Endothelial cell of umbilical vein (primary cell): Measurements from ENCODE around the gene CCDC60. TPM values are rescaled to one million over a fixed set of nuclear protein-coding genes. Genes with fewer than 3 reads are reported as not detected.

ENCODE experiments used
- BruUV-seq: library from RNA; stranded (reverse); fragments of 400-500 nt; replicated peaks from 2 replicates; lab custom pipeline; 2021; lab: Mats Ljungman, UMichigan
- CTCF ChIA-PET: fragments of 300-600, 350-600 bp; sonication (Branson Sonifier 250); formaldehyde crosslinking; loops from one replicate; lab custom pipeline; 2021; ENCODE audit warnings: antibody characterized with exemption, inconsistent platforms; lab: Charles Lee
- POLR2A ChIA-PET: fragments of 300-600, 350-600 bp; sonication (Branson Sonifier 250); formaldehyde crosslinking; loops from one replicate; lab custom pipeline; 2021; ENCODE audit warnings: antibody characterized with exemption, inconsistent platforms; lab: Charles Lee
- DNase-seq: peaks from one replicate; pipeline ENCODE4 v3.0.0-alpha.2; 2011; ENCODE audit warnings: low read depth, low spot score
- FAIRE-seq: peaks from 2 replicates; lab custom pipeline; 2011; peaks lifted over from hg19 to GRCh38; lab: Jason Lieb, UNC
- H2AFZ ChIP-seq: 2 replicates; pipeline ENCODE4 v1.6.0; 2012; ENCODE audit warnings: low read depth, low read length, control low read depth, inconsistent platforms
- H3K27ac ChIP-seq: 2 replicates; pipeline ENCODE4 v1.5.1; 2011; ENCODE audit warnings: low read depth, mild to moderate bottlenecking, control low read depth, low read length, moderate library complexity; ENCODE audit not compliant: insufficient read depth
- H3K27me3 ChIP-seq, 2 experiments: 2 replicates each; pipeline versions ENCODE4 v1.6.0 to v1.6.1; 2011; ENCODE audit warnings: low read length in 2 of 2, mixed read lengths in 1 of 2; ENCODE audit not compliant: control insufficient read depth in 2 of 2, insufficient read depth in 2 of 2
- H3K36me3 ChIP-seq, 2 experiments: 2 replicates in 1 of 2; 3 replicates in 1 of 2; pipeline ENCODE4 v1.5.1; 2011; ENCODE audit warnings: low read length in 2 of 2, mild to moderate bottlenecking in 1 of 2, moderate library complexity in 1 of 2; ENCODE audit not compliant: control insufficient read depth in 2 of 2, insufficient read depth in 2 of 2; ENCODE audit errors: extremely low read depth in 1 of 2
- H3K4me1 ChIP-seq: 3 replicates; pipeline ENCODE4 v1.5.1; 2011; ENCODE audit warnings: mild to moderate bottlenecking, low read length; ENCODE audit not compliant: control insufficient read depth, insufficient read depth; ENCODE audit errors: extremely low read depth
- H3K4me2 ChIP-seq: 2 replicates; pipeline ENCODE4 v1.6.1; 2011; ENCODE audit warnings: low read length, control low read depth, mixed read lengths; ENCODE audit not compliant: insufficient read depth
- H3K4me3 ChIP-seq, 3 experiments: fragments of 200-600 bp in 1 of 3; sonication (generic), shearing (Covaris generic) in 1 of 3; replicated peaks in 1 of 3; 2 replicates each; pipeline ENCODE4 v1.5.1; 2011 to 2016; ENCODE audit warnings: control low read depth in 3 of 3, low read length in 3 of 3, mild to moderate bottlenecking in 2 of 3, inconsistent platforms in 1 of 3, low read depth in 1 of 3, moderate library complexity in 1 of 3; ENCODE audit not compliant: insufficient read depth in 1 of 3
- H3K79me2 ChIP-seq: 2 replicates; pipeline ENCODE4 v1.6.0; 2012; ENCODE audit warnings: low read length, inconsistent platforms; ENCODE audit not compliant: control insufficient read depth, insufficient read depth
- H3K9ac ChIP-seq: replicated peaks from 2 replicates; pipeline ENCODE3; 2011; ENCODE audit warnings: low read length, control low read depth; ENCODE audit not compliant: insufficient read depth; ENCODE audit errors: extremely low read depth
- H3K9me1 ChIP-seq: replicated peaks from 3 replicates; pipeline ENCODE4 v1.6.0; 2011; ENCODE audit warnings: mild to moderate bottlenecking, low read length; ENCODE audit not compliant: control insufficient read depth, insufficient read depth; ENCODE audit errors: extremely low read depth
- H3K9me3 ChIP-seq: replicated peaks from 2 replicates; pipeline ENCODE4 v1.5.1; 2012; ENCODE audit warnings: low read length, inconsistent platforms; ENCODE audit not compliant: control insufficient read depth, insufficient read depth
- H4K20me1 ChIP-seq: replicated peaks from 2 replicates; pipeline ENCODE3; 2011; ENCODE audit warnings: mild to moderate bottlenecking, low read length; ENCODE audit not compliant: control insufficient read depth, insufficient read depth; ENCODE audit errors: extremely low read depth
- EZH2 ChIP-seq: IDR thresholded peaks from 2 replicates; pipeline ENCODE4 v1.6.1; 2012; ENCODE audit warnings: borderline replicate concordance, low read depth, mild to moderate bottlenecking, moderate library complexity, low read length, inconsistent platforms; ENCODE audit not compliant: severe bottlenecking
- FOS ChIP-seq: IDR thresholded peaks from 2 replicates; pipeline ENCODE4 v1.6.1; 2011; ENCODE audit warnings: mild to moderate bottlenecking, low read length, moderate library complexity, borderline replicate concordance; ENCODE audit not compliant: insufficient read depth
- GATA2 ChIP-seq: IDR thresholded peaks from 2 replicates; pipeline ENCODE4 v1.7.0; 2011; ENCODE audit warnings: low read depth, mild to moderate bottlenecking, moderate library complexity, mixed read lengths, low read length; ENCODE audit not compliant: insufficient read length, insufficient read depth
- JUN ChIP-seq: IDR thresholded peaks from 2 replicates; pipeline ENCODE4 v1.6.1; 2011; ENCODE audit warnings: borderline replicate concordance, low read depth; ENCODE audit not compliant: insufficient read length, insufficient read depth
- MYC ChIP-seq: IDR thresholded peaks from one replicate; pipeline ENCODE4 v1.6.1; 2011; ENCODE audit warnings: mild to moderate bottlenecking, low read depth, low read length
- POLR2A ChIP-seq: IDR thresholded peaks from 2 replicates; pipeline ENCODE4 v1.6.1; 2012; ENCODE audit warnings: low read depth, mild to moderate bottlenecking, control low read depth, low read length
- POLR2AphosphoS5 ChIP-seq: IDR thresholded peaks from 2 replicates; pipeline ENCODE4 v1.6.1; 2012; ENCODE audit warnings: low read depth, mild to moderate bottlenecking, control low read depth, low read length, moderate library complexity; ENCODE audit not compliant: insufficient read depth
- dilution Hi-C: fragments of 300-500 bp; cut with MboI; formaldehyde crosslinking; loops from one replicate; pipeline ENCODE4 v1.15.0; 2019; ENCODE audit warnings: low sequenced_read_pairs; ENCODE audit not compliant: extremely low pct_ligation_motif_present
- intact Hi-C: fragments of 100-400 bp; cut with micrococcal nuclease; formaldehyde crosslinking; loops from one replicate; pipeline ENCODE4 v1.10.0; 2022
- polyA plus RNA-seq, 4 experiments: library from polyadenylated mRNA; depleted of rRNA in 3 of 4; stranded (reverse) in 3 of 4; unstranded in 1 of 4; fragments of >200 nt; gene quantifications; 2 replicates each; pipeline versions ENCODE4 v1.2.1 to v1.2.3, GENCODE V29; 2011 to 2012; ENCODE audit warnings: missing spikeins in 1 of 4
- total RNA-seq: library from RNA; stranded (reverse); gene quantifications from 2 replicates; pipeline ENCODE4 v1.2.3, GENCODE V29; 2021
- TF ChIP-seq, protein P1 (sequence below): IDR thresholded peaks from 2 replicates; pipeline ENCODE4 v1.6.1; 2011; ENCODE audit not compliant: insufficient read depth, insufficient read length
- TF ChIP-seq, protein P2 (sequence below), 2 donors: IDR thresholded peaks; 1 replicate in 1 of 2; 2 replicates in 1 of 2; pipeline ENCODE4 v1.5.1; 2011; ENCODE audit warnings: low read length in 2 of 2, mild to moderate bottlenecking in 2 of 2, moderate library complexity in 2 of 2, control low read depth in 1 of 2, inconsistent platforms in 1 of 2, low read depth in 1 of 2; ENCODE audit not compliant: insufficient read depth in 1 of 2; ENCODE audit errors: extremely low read depth in 1 of 2

The CCDC60 gene
- total and polyA plus RNA-seq, 2 donors (not counting 3 experiments of a cell fraction or from before 2014, with no cell fraction given): not detected

DNA sequence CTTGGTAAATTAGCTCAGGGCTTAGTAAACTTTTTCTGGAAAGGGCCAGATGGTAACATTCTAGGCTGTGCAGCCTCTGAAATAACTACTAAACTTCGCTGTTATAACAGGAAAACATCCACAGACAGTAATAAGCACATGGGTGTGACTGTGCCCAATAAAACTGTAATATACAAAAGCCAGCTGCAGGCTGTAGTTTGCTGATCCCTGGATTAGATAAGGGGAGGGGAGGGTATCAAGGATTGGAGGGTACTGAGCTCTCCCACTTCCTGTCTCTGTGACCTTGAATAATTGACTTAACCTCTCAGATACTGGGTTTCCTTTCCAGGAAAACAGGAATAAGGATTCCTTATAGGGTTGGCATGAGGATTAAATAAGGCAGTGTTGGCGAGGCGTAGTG is 81.2 kb downstream of the CCDC60 start:
- CTCF ChIA-PET: interaction anchor here (1.0 to 4.2 kb wide), 3 partner anchors 301 to 437 kb away, joined by 3 to 50 read pairs (median 7); no protein-coding TSS in a partner anchor
- POLR2A ChIA-PET: no interaction called here
- Histone ChIP-seq H3K27ac (no peak overlapping the region), H3K36me3 (no peaks in the 10 kb centered on the region), H2AFZ (no peak overlapping the region), H3K9ac (no peak overlapping the region), H3K27me3 (no peaks in the 10 kb centered on the region), H3K9me1 (no peaks in the 10 kb centered on the region), H3K79me2 (no peaks in the 10 kb centered on the region), H3K4me3 (no peak overlapping the region), H3K4me1 (no peaks in the 10 kb centered on the region), H3K4me2 (no peak overlapping the region), H4K20me1 (no peaks in the 10 kb centered on the region), H3K9me3 (no peaks in the 10 kb centered on the region)
- intact Hi-C loops (no loop called here), dilution Hi-C loops (no loop called here)
- FAIRE-seq (no peak), DNase-seq (no peak)
- TF ChIP-seq FOS (no peak), POLR2A (no peak), JUN (no peak), POLR2AphosphoS5 (no peak), EZH2 (no peak), GATA2 (no peak)
- TF ChIP-seq, protein P1, sequence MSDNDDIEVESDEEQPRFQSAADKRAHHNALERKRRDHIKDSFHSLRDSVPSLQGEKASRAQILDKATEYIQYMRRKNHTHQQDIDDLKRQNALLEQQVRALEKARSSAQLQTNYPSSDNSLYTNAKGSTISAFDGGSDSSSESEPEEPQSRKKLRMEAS: no peak
- BruUV-seq: no TSS peak

DNA sequence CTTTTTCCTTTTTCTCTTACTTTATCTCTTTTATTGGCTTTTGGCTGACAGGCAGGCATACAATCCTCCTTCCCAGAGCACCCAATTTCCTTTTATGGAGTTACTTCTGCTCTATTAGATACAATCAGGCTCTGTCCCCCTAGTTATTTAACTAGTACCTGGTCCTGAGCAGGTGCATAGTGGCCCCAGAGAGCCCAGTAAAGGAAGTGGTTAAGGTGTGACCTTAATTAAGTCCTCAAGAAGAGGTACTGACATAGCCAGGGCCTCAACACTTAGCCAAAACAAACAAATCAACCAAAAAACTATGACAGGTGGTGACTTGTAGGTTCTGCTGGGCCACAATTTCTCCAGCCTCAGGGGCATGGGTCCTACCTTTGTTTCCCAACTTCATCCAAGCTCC is 82.9 kb downstream of the CCDC60 start:
- H3K36me3 ChIP-seq: no peaks in the 10 kb centered on the region
- H3K9ac ChIP-seq: no peak overlapping the region
- H3K9me1 ChIP-seq: no peaks in the 10 kb centered on the region
- no TSS peak for BruUV-seq
- no peaks in the 10 kb centered on the region for H3K79me2 ChIP-seq
- H3K9me3 ChIP-seq: no peaks in the 10 kb centered on the region
- H3K4me2 ChIP-seq: no peak overlapping the region
- no peak overlapping the region for H2AFZ ChIP-seq
- FAIRE-seq (no peak), DNase-seq (no peak)
- H3K4me3 ChIP-seq: no peak overlapping the region
- dilution Hi-C loops (no loop called here), intact Hi-C loops (no loop called here)
- no peaks in the 10 kb centered on the region for H4K20me1 ChIP-seq
- CTCF ChIA-PET: no interaction called here
- POLR2A ChIA-PET: no interaction called here
- TF ChIP-seq POLR2A: no peak
- TF ChIP-seq, protein P2, sequence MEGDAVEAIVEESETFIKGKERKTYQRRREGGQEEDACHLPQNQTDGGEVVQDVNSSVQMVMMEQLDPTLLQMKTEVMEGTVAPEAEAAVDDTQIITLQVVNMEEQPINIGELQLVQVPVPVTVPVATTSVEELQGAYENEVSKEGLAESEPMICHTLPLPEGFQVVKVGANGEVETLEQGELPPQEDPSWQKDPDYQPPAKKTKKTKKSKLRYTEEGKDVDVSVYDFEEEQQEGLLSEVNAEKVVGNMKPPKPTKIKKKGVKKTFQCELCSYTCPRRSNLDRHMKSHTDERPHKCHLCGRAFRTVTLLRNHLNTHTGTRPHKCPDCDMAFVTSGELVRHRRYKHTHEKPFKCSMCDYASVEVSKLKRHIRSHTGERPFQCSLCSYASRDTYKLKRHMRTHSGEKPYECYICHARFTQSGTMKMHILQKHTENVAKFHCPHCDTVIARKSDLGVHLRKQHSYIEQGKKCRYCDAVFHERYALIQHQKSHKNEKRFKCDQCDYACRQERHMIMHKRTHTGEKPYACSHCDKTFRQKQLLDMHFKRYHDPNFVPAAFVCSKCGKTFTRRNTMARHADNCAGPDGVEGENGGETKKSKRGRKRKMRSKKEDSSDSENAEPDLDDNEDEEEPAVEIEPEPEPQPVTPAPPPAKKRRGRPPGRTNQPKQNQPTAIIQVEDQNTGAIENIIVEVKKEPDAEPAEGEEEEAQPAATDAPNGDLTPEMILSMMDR (IDR thresholded peaks at IDR 0.05; ENCODE audit: extremely low read depth in 1 of 2, insufficient read depth in 1 of 2, low read depth in 1 of 2, low read length in 2 of 2): no peak
- TF ChIP-seq GATA2: no peak
- TF ChIP-seq POLR2AphosphoS5: no peak
- TF ChIP-seq MYC: no peak
- TF ChIP-seq FOS: no peak
- no peaks in the 10 kb centered on the region for H3K27me3 ChIP-seq
- no peaks in the 10 kb centered on the region for H3K4me1 ChIP-seq
- no peak overlapping the region for H3K27ac ChIP-seq
